ENCODE results near the gene GRIP2.
"Not testable (repeated sequence)": the region's sequence is repeated elsewhere in the genome, so short reads cannot be mapped to it uniquely, and the experiment has no call there.

GRIP2 gene

GRCh38 chr3:14522129-14522691 lies 17.9 kb downstream of the GRIP2 start:
- DNase-seq (ENCODE audit: low spot score) (no peak), FAIRE-seq (no peak)

GRCh38 chr3:14521611-14522010 lies 18.5 kb downstream of the GRIP2 start:
- no peak for DNase-seq (ENCODE audit: low spot score)

GRCh38 chr3:14520967-14521366 lies 19.2 kb downstream of the GRIP2 start:
- FAIRE-seq (no peak), DNase-seq (ENCODE audit: low spot score) (no peak)

More at GRCh38 chr3:14521611-14522010, 18.5 kb downstream of the GRIP2 start:
- FAIRE-seq = no peak

DNA sequence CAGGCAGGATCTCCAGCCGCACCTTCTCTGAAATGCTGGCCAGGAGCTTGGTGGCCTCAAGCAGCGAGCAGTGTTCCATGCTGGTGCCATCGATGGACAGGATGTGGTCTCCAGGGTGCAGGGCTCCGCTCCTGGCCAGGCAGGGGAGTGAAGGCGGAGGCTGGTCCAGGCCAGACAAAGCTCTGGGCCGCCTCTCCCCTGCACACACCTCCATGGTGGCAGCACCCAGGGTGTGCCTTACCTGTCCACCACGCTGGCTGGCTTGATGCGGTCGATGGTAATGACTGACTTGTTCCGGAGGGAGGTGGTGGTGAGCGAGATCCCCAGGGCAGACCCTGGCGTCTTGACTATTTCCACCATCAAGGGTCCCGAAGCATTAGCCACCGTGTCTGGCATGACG lies 20.0 kb downstream of the GRIP2 start:
- no peak for DNase-seq (ENCODE audit: low spot score)
- FAIRE-seq = no peak

- DNase-seq (ENCODE audit: low spot score) = no peak
- no peak for FAIRE-seq
Measured at GRCh38 chr3:14519406-14519805, 20.7 kb downstream of the GRIP2 start.

- FAIRE-seq = no peak
- DNase-seq (ENCODE audit: low spot score) = no peak
Measured at GRCh38 chr3:14518893-14519292, 21.2 kb downstream of the GRIP2 start.

DNA sequence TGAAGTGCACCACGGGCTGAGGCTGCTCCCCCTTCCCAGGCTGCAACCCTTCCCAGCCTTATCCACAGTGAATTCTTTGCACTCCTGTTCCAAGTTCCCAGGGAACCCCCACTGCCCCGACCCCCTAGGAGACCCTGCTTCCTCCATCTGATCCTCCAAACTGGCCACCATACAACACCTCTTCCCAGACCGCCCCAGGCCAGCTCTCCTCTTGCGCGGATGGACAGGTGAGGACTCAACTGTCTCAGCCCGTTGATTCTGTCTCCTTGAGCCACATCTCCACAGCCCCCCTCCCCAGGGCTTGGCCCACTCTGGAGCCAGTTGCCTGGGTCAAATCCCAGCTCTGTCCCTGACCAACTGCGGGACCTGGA lies 21.7 kb downstream of the GRIP2 start:
- FAIRE-seq (no peak), DNase-seq (ENCODE audit: low spot score) (no peak)

DNA sequence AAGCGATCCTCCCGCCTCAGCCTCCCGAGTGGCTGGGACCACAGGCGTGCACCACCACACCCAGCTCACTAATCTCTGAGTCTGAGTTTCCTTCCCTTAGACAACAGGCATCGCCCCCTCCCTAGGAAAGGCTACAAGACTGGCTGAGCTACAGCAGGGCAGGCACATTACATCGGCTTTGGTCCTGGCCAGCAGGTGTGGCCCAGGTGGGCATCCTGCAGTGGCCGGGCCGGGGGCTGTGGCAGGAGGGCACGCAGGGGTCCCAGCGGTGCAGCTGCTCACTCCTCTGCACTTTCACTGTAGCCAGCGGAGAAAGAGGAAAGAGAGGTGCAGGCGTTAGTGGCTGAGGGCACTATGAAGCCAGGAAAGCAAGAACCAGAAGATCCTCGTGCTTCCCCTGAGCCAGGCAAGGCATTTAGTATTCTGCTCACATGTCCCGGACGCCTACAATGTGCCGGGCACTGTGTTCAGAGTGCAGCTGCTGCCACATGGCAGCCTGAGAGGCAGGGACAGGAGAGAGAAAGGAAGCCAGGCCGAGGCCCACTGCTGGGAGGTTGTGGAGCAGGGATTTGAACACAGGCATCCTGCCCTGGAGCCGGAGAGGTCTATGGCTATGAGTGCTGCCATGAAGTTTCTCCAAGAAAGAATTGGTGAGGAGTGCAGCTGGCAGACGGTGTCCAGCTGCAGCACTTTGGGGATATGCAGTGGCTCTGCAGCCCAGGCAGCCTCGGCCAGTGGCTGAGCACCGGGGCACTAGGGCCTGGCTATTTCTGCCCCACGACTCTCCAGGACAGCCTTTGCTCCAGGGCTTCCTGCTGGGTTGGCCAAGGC lies 22.3 kb downstream of the GRIP2 start:
- no peak for FAIRE-seq
- DNase-seq (ENCODE audit: low spot score) = no peak

DNA sequence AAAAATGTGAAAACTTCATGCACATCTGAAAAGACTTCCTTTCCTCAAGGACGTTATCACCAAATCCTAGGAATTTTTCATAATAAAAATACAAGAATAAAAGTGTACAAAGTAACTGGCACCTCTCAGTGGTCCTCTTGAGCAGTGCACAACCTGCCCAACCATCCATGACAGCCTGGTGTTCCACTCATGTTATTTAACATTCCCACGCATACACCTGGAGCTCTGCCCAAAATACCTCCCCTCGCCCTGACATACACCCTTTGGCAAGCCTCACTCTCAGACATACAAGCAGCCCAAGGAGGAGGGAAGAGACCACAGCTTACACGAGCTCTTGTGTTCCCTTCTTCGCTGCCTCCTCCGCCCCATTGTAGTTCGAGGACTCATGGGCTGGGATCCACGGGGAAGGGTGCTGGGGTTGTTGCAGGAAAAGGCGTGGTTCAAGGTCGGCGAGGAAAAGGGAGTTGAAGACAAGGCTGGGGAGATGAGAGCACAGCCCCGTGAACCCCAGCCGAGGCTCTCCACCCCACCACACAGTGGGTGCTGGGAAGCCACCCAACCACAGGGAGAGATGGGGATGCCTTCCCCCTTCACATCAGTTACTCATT lies 23.3 kb downstream of the GRIP2 start:
- FAIRE-seq (no peak), DNase-seq (ENCODE audit: low spot score) (no peak)

DNA sequence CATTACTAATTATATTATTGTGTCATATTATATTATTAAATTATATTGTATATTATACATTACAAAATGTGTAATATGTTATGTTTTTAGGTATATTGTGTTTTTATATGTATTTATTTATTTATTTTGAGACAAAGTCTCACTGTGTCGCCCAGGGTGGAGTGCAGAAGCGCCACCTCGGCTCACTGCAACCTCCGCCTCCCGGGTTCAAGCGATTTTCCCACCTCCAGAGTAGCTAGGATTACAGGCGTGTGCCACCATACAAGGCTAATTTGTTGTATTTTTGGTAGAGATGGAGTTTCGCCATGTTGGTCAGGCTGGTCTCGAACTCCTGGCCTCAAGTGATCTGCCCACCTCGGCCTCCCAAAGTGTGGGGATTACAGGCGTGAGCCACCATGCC lies 24.6 kb downstream of the GRIP2 start:
- DNase-seq (ENCODE audit: low spot score); FAIRE-seq: not testable (repeated sequence)

GRCh38 chr3:14514323-14514720 lies 25.8 kb downstream of the GRIP2 start:
- DNase-seq (ENCODE audit: low spot score) (no peak), FAIRE-seq (no peak)

- FAIRE-seq (no peak), DNase-seq (ENCODE audit: low spot score) (no peak)
Measured at GRCh38 chr3:14513566-14514322, 26.4 kb downstream of the GRIP2 start.

GRCh38 chr3:14512942-14513327 lies 27.2 kb downstream of the GRIP2 start:
- no peak for DNase-seq (ENCODE audit: low spot score)
- no peak for FAIRE-seq

GRCh38 chr3:14512281-14512941 lies 27.7 kb downstream of the GRIP2 start:
- FAIRE-seq (no peak), DNase-seq (ENCODE audit: low spot score) (no peak)

- FAIRE-seq (no peak), DNase-seq (ENCODE audit: low spot score) (no peak)
Measured at GRCh38 chr3:14511623-14512280, 28.4 kb downstream of the GRIP2 start.

- no peak for DNase-seq (ENCODE audit: low spot score)
- no peak for FAIRE-seq
Measured at GRCh38 chr3:14510838-14511622, 29.1 kb downstream of the GRIP2 start.

- no peak for FAIRE-seq
- no peak for DNase-seq (ENCODE audit: low spot score)
Measured at GRCh38 chr3:14509796-14510100, 30.4 kb downstream of the GRIP2 start.

GRCh38 chr3:14508966-14509795 lies 31.0 kb downstream of the GRIP2 start:
- DNase-seq (ENCODE audit: low spot score) (peak; percentile 87), FAIRE-seq (no peak)

DNA sequence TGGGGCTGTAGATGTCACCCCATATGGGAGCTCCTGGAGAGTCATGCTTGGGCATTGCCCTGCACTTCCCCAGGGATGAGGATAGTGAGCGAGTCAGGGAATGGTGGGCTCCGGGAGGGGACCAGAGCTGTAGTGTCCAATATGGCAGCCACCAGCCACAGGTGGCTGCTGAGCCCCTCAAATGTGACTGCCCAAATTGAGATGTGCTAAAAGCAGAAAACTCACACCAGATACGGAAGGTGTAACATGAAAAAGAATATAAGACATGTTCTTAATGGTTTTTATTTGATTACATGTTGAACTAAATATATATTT lies 31.7 kb downstream of the GRIP2 start:
- FAIRE-seq (no peak), DNase-seq (ENCODE audit: low spot score) (no peak)

Data from urothelium cell line (cell line).